NCI-H1105 treated with DMSO at 0.1 percent for 48 hours (cell line): ENCODE data around the gene CRB1.
"Not testable (repeated sequence)": the region's sequence is repeated elsewhere in the genome, so short reads cannot be mapped to it uniquely, and the experiment has no call there.

Experiments
- DNase-seq: peaks from one replicate; lab custom pipeline; 2025; lab: John Stamatoyannopoulos, UW

CRB1 gene

GRCh38 chr1:197399755-197400521 is 131.9 kb downstream of the CRB1 start:
- DNase-seq = peak; percentile 44

- no peak for DNase-seq
Observed at GRCh38 chr1:197400522-197400902, 132.5 kb downstream of the CRB1 start.

GRCh38 chr1:197402189-197402588 is 134.1 kb downstream of the CRB1 start:
- DNase-seq = no peak

GRCh38 chr1:197404774-197405173 is 136.7 kb downstream of the CRB1 start:
- not testable (repeated sequence) for DNase-seq

- DNase-seq = not testable (repeated sequence)
Observed at GRCh38 chr1:197405614-197406013, 137.6 kb downstream of the CRB1 start.

- no peak for DNase-seq
Observed at GRCh38 chr1:197413564-197413963, 145.5 kb downstream of the CRB1 start.

GRCh38 chr1:197415221-197415620 is 147.2 kb downstream of the CRB1 start:
- DNase-seq = no peak

- DNase-seq = no peak
Observed at GRCh38 chr1:197418693-197419092, 150.6 kb downstream of the CRB1 start.

GRCh38 chr1:197422993-197423392 is 154.9 kb downstream of the CRB1 start:
- DNase-seq = no peak

GRCh38 chr1:197424380-197424779 is 156.3 kb downstream of the CRB1 start:
- no peak for DNase-seq

- no peak for DNase-seq
Observed at GRCh38 chr1:197429372-197429771, 161.3 kb downstream of the CRB1 start.

- no peak for DNase-seq
Observed at GRCh38 chr1:197435224-197435623, 167.2 kb downstream of the CRB1 start.

GRCh38 chr1:197437601-197438000 is 169.5 kb downstream of the CRB1 start:
- no peak for DNase-seq

- DNase-seq = peak; percentile 15
Observed at GRCh38 chr1:197438010-197438790, 170.1 kb downstream of the CRB1 start.

- no peak for DNase-seq
Observed at GRCh38 chr1:197439708-197440280, 171.7 kb downstream of the CRB1 start.

- no peak for DNase-seq
Observed at GRCh38 chr1:197440715-197441114, 172.7 kb downstream of the CRB1 start.

GRCh38 chr1:197441999-197442414 is 174.0 kb downstream of the CRB1 start:
- DNase-seq = no peak

- DNase-seq = no peak
Observed at GRCh38 chr1:197444755-197445154, 176.7 kb downstream of the CRB1 start.

GRCh38 chr1:197448121-197448779 is 180.2 kb downstream of the CRB1 start:
- no peak for DNase-seq

GRCh38 chr1:197451381-197451780 is 183.3 kb downstream of the CRB1 start:
- DNase-seq = no peak

GRCh38 chr1:197453376-197454058 is 185.5 kb downstream of the CRB1 start:
- no peak for DNase-seq

GRCh38 chr1:197462539-197462938 is 194.5 kb downstream of the CRB1 start:
- no peak for DNase-seq
